NCI-H2227 (cell line): ENCODE results near the gene SAT1.
A peak's percentile ranks its signal among the peaks of the same experiment; 100 is the strongest.
"Not testable (repeated sequence)": the region's sequence is repeated elsewhere in the genome, so short reads cannot be mapped to it uniquely, and the experiment has no call there.

Experiments
- DNase-seq: peaks from one replicate; lab custom pipeline; 2025; ENCODE audit not compliant: unreplicated experiment; lab: John Stamatoyannopoulos, UW

Gene SAT1

DNA sequence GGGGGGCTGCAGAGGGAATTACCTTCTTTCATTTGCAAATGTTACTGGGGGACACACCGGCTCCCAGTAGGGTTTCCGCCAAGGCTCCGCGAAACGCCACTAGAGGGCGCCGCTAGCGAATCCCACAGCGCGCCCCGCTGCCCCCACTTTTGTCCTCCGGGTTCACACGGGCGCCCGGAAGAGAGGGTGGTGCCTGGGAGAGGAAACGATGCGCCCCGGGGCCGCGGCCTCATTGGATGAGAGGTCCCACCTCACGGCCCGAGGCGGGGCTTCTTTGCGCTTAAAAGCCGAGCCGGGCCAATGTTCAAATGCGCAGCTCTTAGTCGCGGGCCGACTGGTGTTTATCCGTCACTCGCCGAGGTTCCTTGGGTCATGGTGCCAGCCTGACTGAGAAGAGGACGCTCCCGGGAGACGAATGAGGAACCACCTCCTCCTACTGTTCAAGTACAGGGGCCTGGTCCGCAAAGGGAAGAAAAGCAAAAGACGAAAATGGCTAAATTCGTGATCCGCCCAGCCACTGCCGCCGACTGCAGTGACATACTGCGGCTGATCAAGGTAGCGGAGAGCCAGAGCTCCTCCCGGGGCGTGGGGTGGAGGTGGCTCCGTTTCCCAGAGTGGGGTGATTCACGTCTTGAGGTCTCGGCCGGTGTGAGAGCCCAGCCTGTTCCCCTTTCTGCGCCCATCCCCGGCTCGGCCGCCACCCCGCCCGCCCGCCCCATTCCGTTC lies at the start of gene SAT1:
Gene SAT1 (plus strand): TSS at position 311 of the 726 bp plus-strand sequence. CDS start 179 bp downstream, at position 490.
- DNase-seq, result peak; percentile 98

DNA sequence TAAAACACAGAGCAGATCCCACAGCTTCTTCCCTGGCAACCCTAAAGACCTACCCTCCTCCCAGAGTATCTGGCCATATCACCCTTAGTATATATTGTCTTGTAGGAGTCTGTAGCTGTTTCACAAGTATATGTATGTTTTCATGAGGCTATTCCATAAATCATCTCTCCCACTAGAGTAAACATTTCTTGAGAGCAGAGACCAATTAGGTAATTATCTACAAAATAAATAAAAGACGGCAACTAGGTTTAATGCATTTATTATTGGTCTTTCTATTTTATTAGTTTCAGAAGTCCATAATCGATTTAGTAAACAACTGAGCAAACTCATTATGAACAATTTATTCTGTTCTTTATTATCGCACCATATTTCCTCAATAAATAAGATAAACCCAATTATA lies 46.9 kb upstream of the SAT1 start:
- DNase-seq, result no peak

DNA sequence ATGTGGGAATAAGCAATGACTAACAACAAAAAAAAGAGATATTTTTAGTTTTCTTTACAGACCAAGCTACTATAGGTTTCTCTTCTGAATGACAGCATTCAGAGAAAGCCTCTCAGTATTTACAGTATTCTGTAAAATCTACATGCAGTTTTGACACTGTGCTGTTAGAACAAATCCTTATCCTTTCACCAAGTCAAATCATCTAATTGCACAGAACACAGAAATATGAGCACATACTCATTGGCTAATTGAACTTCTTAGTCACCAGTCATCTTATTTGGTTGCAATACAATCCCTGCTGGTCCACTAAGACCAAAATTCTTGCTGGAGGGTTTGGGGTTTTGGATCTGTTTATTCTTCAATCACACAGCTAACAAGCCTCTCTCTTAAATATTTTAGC lies 45.6 kb upstream of the SAT1 start:
- DNase-seq, result no peak

GRCh38 chrX:23742174-23742696 lies 40.7 kb upstream of the SAT1 start:
- peak; percentile 27 for DNase-seq

GRCh38 chrX:23742697-23743622 lies 40.0 kb upstream of the SAT1 start, which contains the start of gene ACOT9:
Gene ACOT9 (minus strand): TSS chrX:23743276. CDS start chrX:23743144, 132 bp downstream.
- DNase-seq, result peak; percentile 98

GRCh38 chrX:23743623-23743971 lies 39.4 kb upstream of the SAT1 start:
- DNase-seq, result not testable (repeated sequence)

- DNase-seq, result no peak
These were observed 37.2 kb upstream of the SAT1 start for GRCh38 chrX:23745786-23746185.

- DNase-seq, result no peak
These were observed 33.8 kb upstream of the SAT1 start for GRCh38 chrX:23749129-23749528.

GRCh38 chrX:23749576-23749975 lies 33.4 kb upstream of the SAT1 start:
- no peak for DNase-seq

DNA sequence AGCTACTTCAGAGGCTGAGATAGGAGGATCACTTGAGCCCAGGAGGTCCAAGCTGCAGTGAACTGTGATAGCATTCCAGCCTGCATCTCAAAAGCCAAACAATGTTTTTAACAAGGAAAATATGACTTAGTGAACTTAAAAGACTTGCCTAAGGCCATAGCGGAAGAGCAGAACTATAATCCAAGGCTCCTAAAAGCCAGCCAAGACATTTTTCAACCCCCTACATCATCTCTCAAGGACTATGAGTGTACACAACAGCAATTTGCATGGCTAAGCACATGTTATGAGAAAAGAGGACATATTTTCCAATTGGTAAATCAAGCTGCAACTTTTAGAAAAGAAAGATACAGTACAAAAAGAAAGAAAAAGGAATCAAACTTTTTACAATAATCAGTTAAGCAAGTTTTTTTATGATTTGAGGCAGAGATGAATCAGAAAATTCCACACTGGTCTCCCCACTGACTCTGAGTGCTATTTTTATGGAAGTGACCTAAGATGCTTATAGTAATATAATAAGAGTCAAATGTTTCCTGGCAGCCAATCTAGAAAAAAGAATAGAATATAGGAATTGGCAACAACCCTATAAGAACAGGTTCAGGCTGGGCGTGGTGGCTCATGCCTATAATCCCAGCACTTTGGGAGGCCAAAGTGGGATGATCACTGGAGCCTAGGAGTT lies 30.1 kb upstream of the SAT1 start:
- DNase-seq, result no peak

GRCh38 chrX:23754664-23755063 lies 28.3 kb upstream of the SAT1 start:
- no peak for DNase-seq

GRCh38 chrX:23756165-23756564 lies 26.8 kb upstream of the SAT1 start:
- peak; percentile 76 for DNase-seq

- DNase-seq, result no peak
These were observed 23.2 kb upstream of the SAT1 start for GRCh38 chrX:23759821-23760220.

GRCh38 chrX:23764188-23764984 lies 18.6 kb upstream of the SAT1 start:
- DNase-seq, result no peak

- DNase-seq, result no peak
These were observed 17.5 kb upstream of the SAT1 start for GRCh38 chrX:23765449-23765848.

GRCh38 chrX:23765868-23766267 lies 17.1 kb upstream of the SAT1 start:
- no peak for DNase-seq

DNA sequence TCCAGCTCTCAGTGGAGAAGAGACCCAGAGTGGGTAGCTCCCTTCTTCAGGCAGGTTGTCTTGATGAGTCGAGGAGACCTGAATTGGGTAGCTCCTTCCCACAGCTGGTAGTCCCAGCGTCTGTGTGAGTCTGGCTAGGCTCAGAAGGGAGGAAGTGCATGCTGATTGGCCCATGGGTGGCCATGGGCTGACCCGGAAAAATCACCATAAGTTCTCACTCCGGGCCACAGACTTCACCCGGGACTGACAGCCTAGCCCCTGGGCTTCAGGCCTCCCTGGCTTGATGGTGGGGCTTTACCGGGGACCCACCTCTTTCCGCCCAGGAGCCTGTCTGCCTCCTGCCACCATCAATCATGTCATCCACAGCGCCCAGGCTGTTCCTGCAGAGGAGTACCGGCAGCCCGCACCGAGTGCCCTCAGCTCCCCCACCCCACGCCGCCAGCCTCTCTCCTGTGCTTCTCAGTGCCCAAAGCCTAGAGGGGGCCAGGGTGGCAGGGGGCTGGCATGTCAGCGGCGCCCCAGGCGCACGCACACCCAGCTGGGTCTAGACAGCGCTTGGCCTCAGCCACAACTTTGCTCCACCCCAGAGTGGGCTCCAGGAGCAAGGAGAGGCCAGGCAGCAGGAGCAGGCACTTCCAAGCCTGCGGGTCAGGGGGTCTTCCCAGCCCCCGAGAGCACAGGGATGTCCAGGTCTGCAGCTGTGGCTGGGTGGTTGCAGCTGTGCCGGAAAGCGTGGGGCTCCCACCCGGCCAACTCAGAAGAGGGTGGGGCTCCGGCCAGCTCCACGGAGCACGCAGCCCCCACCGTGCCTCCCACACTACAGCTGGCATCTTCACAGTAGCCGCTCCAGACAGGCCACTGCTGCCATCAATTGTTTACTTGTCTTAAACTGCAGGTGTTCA lies 16.1 kb upstream of the SAT1 start:
- DNase-seq, result no peak

DNA sequence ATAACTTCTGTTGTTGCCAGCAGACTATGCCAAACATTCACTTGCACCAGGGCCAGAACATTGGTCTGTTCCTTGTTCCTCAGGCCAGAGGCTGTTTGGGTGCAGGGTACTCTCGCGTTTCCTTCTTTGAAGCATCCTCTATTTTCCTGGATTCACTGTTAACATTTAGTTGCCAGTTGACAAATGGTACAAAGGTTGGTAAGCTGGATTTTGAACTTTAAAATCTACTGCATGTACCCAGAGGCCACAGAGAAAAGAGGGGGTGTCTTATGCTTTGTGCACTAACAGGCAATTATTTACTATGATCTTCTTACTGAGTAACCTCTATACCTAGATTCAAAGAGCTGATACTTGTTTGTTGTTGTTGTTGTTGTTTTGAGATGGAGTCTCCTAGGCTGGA lies 12.8 kb upstream of the SAT1 start:
- no peak for DNase-seq

DNA sequence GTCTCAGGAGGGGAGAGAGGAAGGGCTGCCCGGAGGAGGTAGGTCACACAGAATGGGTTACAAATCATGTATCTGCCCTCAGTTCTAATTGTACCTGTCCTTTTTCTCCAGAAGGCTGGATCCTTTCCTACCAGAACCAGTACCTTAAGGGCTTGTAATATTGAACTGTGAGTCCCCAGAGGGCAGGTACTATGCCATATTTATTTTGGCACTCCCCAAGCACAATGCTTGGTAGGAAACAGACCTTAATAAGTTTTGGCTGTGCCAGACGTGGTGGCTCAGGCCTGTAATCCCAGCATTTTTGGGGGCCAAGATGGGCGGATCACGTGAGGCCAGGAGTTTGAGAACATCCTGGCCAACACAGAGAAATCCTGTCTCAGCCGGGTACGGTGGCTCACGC lies 11.9 kb upstream of the SAT1 start:
- DNase-seq, result not testable (repeated sequence)
